ENCODE measurements around the gene LURAP1L. TPM values are rescaled to one million over a fixed set of nuclear protein-coding genes. Genes with fewer than 3 reads are reported as not detected.

LURAP1L gene
- total RNA-seq, 1 donor from 2014 or later = 13.3 TPM

GRCh38 chr9:12775679-12776512 is 1.1 kb downstream of the LURAP1L start:
- no peaks in the 10 kb centered on the region for H4K20me1 ChIP-seq (ENCODE audit: insufficient read depth, low read length)
- Mint-ChIP-seq H3K4me1 (ENCODE audit: low read depth, unreplicated experiment) (peaks cover 20% of the 10 kb centered on the region), H3K27ac (ENCODE audit: unreplicated experiment) (peak overlapping the region; percentile 90), H3K9me3 (ENCODE audit: unreplicated experiment) (no peaks in the 10 kb centered on the region), H3K4me3 (ENCODE audit: unreplicated experiment) (peak overlapping the region; percentile 95), H3K27me3 (ENCODE audit: low read depth, unreplicated experiment) (no peaks in the 10 kb centered on the region), H3K36me3 (ENCODE audit: low read depth, unreplicated experiment) (peaks cover 2% of the 10 kb centered on the region)
- H3K36me3 ChIP-seq (ENCODE audit: insufficient read depth, low read length) = no peaks in the 10 kb centered on the region
- FAIRE-seq = no peak
- peak overlapping the region; percentile 89 for H2AFZ ChIP-seq (ENCODE audit: low read depth, low read length)
- H3K4me3 ChIP-seq (ENCODE audit: insufficient read depth, low read depth, low read length) = peak overlapping the region; percentile 87
- H3K9ac ChIP-seq (ENCODE audit: low read length) = peak overlapping the region; percentile 92
- peak overlapping the region; percentile 85 for H3K27ac ChIP-seq (ENCODE audit: low read depth, low read length)
- TF ChIP-seq EZH2 (IDR thresholded peaks at IDR 0.05; ENCODE audit: insufficient read depth, low read length) = no peak
- TF ChIP-seq, protein P1, sequence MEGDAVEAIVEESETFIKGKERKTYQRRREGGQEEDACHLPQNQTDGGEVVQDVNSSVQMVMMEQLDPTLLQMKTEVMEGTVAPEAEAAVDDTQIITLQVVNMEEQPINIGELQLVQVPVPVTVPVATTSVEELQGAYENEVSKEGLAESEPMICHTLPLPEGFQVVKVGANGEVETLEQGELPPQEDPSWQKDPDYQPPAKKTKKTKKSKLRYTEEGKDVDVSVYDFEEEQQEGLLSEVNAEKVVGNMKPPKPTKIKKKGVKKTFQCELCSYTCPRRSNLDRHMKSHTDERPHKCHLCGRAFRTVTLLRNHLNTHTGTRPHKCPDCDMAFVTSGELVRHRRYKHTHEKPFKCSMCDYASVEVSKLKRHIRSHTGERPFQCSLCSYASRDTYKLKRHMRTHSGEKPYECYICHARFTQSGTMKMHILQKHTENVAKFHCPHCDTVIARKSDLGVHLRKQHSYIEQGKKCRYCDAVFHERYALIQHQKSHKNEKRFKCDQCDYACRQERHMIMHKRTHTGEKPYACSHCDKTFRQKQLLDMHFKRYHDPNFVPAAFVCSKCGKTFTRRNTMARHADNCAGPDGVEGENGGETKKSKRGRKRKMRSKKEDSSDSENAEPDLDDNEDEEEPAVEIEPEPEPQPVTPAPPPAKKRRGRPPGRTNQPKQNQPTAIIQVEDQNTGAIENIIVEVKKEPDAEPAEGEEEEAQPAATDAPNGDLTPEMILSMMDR (IDR thresholded peaks at IDR 0.05; ENCODE audit: insufficient read depth, low read depth, low read length) = peak; percentile 43
- no peaks in the 10 kb centered on the region for H3K27me3 ChIP-seq (ENCODE audit: insufficient read depth, low read length)
- peak overlapping the region; percentile 99 for H3K4me2 ChIP-seq (ENCODE audit: low read length)
- DNase-seq (ENCODE audit: low read depth) = peak; percentile 84
- H3K9me3 ChIP-seq (ENCODE audit: insufficient read depth, low read depth, low read length) = no peaks in the 10 kb centered on the region
- peaks cover 8% of the 10 kb centered on the region for H3K4me1 ChIP-seq (ENCODE audit: insufficient read depth, low read length)
- H3K79me2 ChIP-seq (ENCODE audit: insufficient read depth, low read length) = peaks cover 16% of the 10 kb centered on the region

DNA sequence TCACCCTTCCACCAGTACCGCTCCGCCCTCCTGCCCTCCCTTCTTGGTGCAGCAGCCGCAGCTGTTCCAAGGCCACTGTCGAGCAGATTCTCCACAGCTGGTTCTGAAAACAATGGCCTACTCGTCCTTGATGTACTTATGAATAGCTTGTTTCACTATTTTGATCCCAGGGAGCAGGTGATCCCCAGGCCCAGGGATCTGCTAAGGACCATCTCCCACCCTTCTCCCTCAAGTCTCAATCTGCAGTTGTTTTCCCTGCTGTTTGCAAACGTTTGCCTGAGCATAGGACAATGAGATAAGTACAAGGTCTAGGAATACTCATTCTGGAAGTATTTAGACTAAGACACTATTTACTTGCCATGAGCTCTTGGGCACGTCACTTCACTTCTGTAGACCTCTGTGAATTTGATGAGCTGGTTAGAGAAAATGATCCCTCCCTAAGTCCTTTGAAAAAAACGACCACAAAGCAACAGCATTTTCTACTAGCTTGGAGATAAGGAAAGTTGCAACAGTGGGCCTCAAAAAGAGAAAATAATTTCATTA is 1.8 kb downstream of the LURAP1L start:
- peaks cover 16% of the 10 kb centered on the region for H3K79me2 ChIP-seq (ENCODE audit: insufficient read depth, low read length)
- no peaks in the 10 kb centered on the region for H3K36me3 ChIP-seq (ENCODE audit: insufficient read depth, low read length)
- H3K27ac ChIP-seq (ENCODE audit: low read depth, low read length) = peak overlapping the region; percentile 85
- peaks cover 8% of the 10 kb centered on the region for H3K4me1 ChIP-seq (ENCODE audit: insufficient read depth, low read length)
- H3K9me3 Mint-ChIP-seq (ENCODE audit: unreplicated experiment) = peaks cover 2% of the 10 kb centered on the region
- peaks cover 18% of the 10 kb centered on the region for H3K4me1 Mint-ChIP-seq (ENCODE audit: low read depth, unreplicated experiment)
- H3K27me3 ChIP-seq (ENCODE audit: insufficient read depth, low read length) = no peaks in the 10 kb centered on the region
- no peak for TF ChIP-seq EZH2 (IDR thresholded peaks at IDR 0.05; ENCODE audit: insufficient read depth, low read length)
- TF ChIP-seq, protein P1 (IDR thresholded peaks at IDR 0.05; ENCODE audit: insufficient read depth, low read depth, low read length) = no peak
- H4K20me1 ChIP-seq (ENCODE audit: insufficient read depth, low read length) = no peaks in the 10 kb centered on the region
- peak; percentile 20 for FAIRE-seq
- no peaks in the 10 kb centered on the region for H3K27me3 Mint-ChIP-seq (ENCODE audit: low read depth, unreplicated experiment)
- peak overlapping the region; percentile 89 for H2AFZ ChIP-seq (ENCODE audit: low read depth, low read length)
- DNase-seq (ENCODE audit: low read depth) = peak; percentile 72
- peak overlapping the region; percentile 87 for H3K4me3 ChIP-seq (ENCODE audit: insufficient read depth, low read depth, low read length)
- peak overlapping the region; percentile 99 for H3K4me2 ChIP-seq (ENCODE audit: low read length)
- peaks cover 6% of the 10 kb centered on the region for H3K36me3 Mint-ChIP-seq (ENCODE audit: low read depth, unreplicated experiment)
- peak overlapping the region; percentile 90 for H3K27ac Mint-ChIP-seq (ENCODE audit: unreplicated experiment)
- no peaks in the 10 kb centered on the region for H3K9me3 ChIP-seq (ENCODE audit: insufficient read depth, low read depth, low read length)
- peak overlapping the region; percentile 95 for H3K4me3 Mint-ChIP-seq (ENCODE audit: unreplicated experiment)
- H3K9ac ChIP-seq (ENCODE audit: low read length) = peak overlapping the region; percentile 92
